Urinary bladder (tissue), 4 donors: ENCODE results near the gene RASL11B. TPM values are rescaled to one million over a fixed set of nuclear protein-coding genes. Genes with fewer than 3 reads are reported as not detected.

ENCODE experiments used
- DNase-seq: peaks from one replicate; pipeline ENCODE4 v3.0.0-alpha.2; 2015; ENCODE audit errors: extremely low spot score
- H3K27ac ChIP-seq: one replicate; pipeline ENCODE4 v1.5.1; 2013; ENCODE audit warnings: low read depth, mild to moderate bottlenecking, moderate library complexity
- H3K36me3 ChIP-seq: one replicate; pipeline ENCODE4 v1.6.1; 2013; ENCODE audit warnings: mild to moderate bottlenecking, moderate library complexity; ENCODE audit not compliant: insufficient read depth
- H3K4me1 ChIP-seq: one replicate; pipeline ENCODE4 v1.6.1; 2013; ENCODE audit warnings: mild to moderate bottlenecking, moderate library complexity; ENCODE audit not compliant: insufficient read depth
- H3K4me3 ChIP-seq: one replicate; pipeline ENCODE4 v1.5.1; 2013; ENCODE audit warnings: low read depth, low read length
- WGBS: extraction: QIAGEN DNeasy Blood & Tissue Kit; methylation state at CpG from one replicate; pipeline ENCODE4 v1.1.7; 2013; 5-methylcytosine and 5-hydroxymethylcytosine counted together
- polyA plus RNA-seq: library from polyadenylated mRNA; stranded (reverse); fragments of 200-250 nt; gene quantifications from one replicate; pipeline ENCODE4 v1.2.3, GENCODE V29; 2013
- total RNA-seq: library from RNA; depleted of rRNA; stranded (reverse); fragments of >200 nt; gene quantifications from one replicate; pipeline ENCODE4 v1.2.3, GENCODE V29; 2014
- donor health status: healthy with polysubstance abuse.
- donor health status: healthy.

RASL11B gene
- total and polyA plus RNA-seq, 2 donors: 3.9 to 8.7 TPM

DNA sequence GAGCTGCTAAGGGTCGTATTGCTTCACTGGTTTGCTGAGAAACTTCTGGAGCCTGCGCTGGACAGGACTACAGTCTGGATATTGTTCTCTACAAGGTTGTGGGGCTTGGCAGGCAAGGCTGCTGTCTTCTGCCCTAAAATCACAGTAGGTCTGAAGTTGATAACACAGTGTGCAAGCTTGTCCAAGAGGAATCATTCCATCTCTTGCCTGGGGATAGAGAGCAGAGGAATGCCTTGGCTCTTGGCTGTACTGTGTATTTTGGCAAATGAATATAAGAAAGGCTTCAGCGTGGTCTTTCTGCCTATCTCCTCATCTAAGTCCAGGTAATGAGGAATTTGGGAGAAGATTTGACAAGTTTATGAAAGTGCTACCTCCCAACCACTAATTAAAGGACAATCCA lies 9.4 kb upstream of the RASL11B start:
- H3K36me3 ChIP-seq: no peaks in the 10 kb centered on the region
- H3K27ac ChIP-seq: no peak overlapping the region
- no peak for DNase-seq
- H3K4me1 ChIP-seq: no peaks in the 10 kb centered on the region
- 52% methylated on average over 3 of the region's 3 CpGs for WGBS
- no peak overlapping the region for H3K4me3 ChIP-seq

DNA sequence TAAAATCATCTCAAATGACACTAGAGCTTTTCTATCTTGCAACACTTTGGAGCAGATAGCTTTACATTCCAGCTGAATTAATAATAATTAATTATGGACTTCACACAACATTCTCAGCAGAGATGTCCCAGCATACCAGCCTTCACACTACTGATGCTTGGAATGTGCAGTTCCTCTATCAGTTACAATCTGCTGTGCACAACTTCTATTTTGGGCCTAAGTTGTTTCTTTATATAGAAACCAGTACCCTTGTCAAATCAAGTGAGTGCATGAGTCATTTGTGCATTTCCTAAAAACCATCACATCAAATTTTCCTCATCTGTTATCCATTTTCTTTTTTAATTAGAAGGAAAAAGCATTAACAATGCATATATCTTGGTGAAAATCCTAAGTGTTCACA lies 8.8 kb upstream of the RASL11B start:
- H3K4me1 ChIP-seq: no peaks in the 10 kb centered on the region
- H3K36me3 ChIP-seq: no peaks in the 10 kb centered on the region
- DNase-seq: no peak
- no peak overlapping the region for H3K4me3 ChIP-seq
- H3K27ac ChIP-seq: no peak overlapping the region

DNA sequence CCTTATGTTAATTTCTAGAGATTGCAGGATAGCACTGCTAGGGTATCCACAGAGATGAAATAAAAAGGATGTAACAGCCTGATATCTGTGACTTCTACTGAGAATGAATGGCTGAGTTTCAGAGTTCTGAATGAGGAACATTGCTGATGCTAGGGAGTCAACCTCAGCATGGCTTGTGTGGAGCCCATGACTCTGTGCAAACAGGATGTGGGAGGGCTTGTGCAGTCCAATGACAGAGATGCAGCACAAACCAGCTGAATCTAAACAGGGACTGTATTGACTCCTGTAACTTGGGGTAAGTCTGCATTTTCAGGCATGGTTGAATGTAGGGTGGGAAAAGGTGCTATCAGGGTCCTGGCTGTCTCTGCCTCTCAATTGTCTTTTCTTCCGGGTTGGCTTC lies 5.3 kb upstream of the RASL11B start:
- DNase-seq: no peak
- WGBS: 98% methylated on average over 1 of the region's 1 CpG
- Histone ChIP-seq H3K4me1 (no peaks in the 10 kb centered on the region), H3K36me3 (no peaks in the 10 kb centered on the region), H3K4me3 (no peak overlapping the region), H3K27ac (no peak overlapping the region)

DNA sequence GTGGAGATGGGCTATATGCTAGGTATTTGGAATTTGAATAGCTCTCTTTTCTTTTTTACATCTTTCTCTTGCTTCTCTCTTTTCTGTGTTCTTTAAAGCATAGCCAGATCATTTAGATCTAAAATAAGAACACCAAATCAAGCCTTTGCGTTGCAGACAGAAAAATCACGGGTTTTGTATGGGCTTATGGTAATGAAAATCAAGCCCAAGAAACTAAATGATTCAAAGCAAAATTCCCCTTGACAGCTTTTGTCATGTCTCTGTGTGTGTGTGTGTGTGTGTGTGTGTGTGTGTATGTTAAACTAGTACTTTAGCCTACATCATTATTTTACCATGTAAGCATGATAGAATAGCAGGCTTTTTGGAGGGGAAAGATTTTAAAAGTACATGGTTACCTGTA lies 1.8 kb upstream of the RASL11B start:
- WGBS: 91% methylated on average over 2 of the region's 2 CpGs
- no peaks in the 10 kb centered on the region for H3K36me3 ChIP-seq
- no peaks in the 10 kb centered on the region for H3K4me1 ChIP-seq
- no peak for DNase-seq
- no peak overlapping the region for H3K4me3 ChIP-seq
- no peak overlapping the region for H3K27ac ChIP-seq

DNA sequence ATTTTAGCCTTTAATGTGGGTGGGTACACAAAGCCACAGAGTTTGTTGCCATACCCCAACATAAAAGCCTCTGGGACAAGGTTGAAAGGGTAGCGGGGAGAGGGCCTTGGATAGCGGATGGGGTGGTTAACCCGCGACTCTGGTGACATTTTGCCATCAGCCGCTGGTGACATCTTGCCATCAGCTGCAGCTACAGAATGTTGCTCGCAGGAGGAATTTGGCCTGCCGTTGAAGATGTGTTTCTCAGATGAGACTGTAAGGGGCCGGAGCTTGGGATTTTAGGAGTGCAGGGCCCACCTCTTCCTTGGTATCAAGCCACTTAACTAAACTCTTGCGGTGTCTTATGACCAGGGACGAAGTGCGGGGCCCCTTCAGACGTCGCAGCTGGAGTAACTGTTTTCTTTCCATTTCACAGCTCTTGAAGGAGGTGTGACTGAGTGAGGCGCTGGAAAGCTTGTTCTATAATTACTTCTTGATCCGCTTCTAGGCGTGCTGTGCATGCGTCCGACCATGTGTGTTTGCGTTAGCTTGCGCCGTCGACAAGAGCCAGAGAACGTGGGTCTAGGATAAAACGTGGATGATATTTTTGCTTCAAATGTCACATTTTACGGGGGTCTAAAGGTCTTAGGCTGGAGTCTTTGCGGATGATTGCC lies 820 bp upstream of the RASL11B start:
- no peak for DNase-seq
- no peaks in the 10 kb centered on the region for H3K36me3 ChIP-seq
- 44% methylated on average over 26 of the region's 26 CpGs for WGBS
- H3K4me1 ChIP-seq: no peaks in the 10 kb centered on the region
- no peak overlapping the region for H3K27ac ChIP-seq
- H3K4me3 ChIP-seq: peak overlapping the region; percentile 76

DNA sequence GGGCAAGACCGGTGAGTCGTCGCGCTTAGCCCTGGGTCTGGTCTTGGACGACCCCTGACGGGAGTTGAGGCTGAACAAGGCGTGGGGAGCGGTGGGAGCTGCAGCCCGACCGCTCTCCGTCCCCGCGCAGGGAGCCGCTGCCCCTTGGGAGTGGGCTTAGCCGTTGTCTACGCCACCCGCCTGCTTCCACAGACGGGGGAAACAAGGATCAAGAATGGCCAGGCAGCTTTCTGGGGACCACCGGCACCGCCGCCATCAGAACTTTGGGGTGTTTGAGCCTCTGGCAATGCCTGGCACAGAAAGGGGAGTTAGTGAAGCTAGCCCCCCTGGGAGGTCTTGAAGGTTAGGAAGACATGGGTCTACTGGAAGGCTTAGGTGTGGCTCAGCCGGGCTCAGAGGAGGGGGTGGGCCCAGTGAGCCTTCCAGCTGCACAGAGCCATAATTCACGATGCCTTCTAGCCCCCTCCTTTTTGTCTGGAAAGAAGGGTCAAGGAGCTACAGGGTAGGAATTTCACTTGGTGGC lies 583 bp downstream of the RASL11B start:
- H3K36me3 ChIP-seq: no peaks in the 10 kb centered on the region
- DNase-seq: no peak
- no peaks in the 10 kb centered on the region for H3K4me1 ChIP-seq
- peak overlapping the region; percentile 76 for H3K4me3 ChIP-seq
- 6% methylated on average over 23 of the region's 23 CpGs for WGBS
- no peak overlapping the region for H3K27ac ChIP-seq

DNA sequence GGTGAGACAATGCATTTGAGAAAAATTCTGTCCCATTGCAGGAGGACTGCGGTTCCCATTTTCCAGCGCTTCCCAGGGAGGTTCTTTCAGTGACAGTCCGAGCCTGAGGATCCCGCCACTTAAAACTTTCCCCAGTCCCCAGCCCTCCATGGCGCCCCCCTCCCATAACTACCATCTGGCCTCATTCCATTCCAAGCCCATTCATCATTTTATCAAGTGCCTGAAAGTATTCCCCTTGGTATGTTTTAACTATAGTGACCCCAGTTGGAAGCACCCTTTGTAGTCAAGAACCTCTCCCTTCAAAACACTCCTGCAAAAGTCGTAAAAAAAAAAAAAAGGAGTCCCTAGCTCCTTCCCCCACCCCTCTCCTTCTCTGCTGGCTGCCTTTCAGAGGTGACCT lies 1.2 kb downstream of the RASL11B start:
- Histone ChIP-seq H3K4me1 (no peaks in the 10 kb centered on the region), H3K4me3 (no peak overlapping the region), H3K27ac (no peak overlapping the region), H3K36me3 (no peaks in the 10 kb centered on the region)
- WGBS: 57% methylated on average over 6 of the region's 6 CpGs
- DNase-seq: no peak

DNA sequence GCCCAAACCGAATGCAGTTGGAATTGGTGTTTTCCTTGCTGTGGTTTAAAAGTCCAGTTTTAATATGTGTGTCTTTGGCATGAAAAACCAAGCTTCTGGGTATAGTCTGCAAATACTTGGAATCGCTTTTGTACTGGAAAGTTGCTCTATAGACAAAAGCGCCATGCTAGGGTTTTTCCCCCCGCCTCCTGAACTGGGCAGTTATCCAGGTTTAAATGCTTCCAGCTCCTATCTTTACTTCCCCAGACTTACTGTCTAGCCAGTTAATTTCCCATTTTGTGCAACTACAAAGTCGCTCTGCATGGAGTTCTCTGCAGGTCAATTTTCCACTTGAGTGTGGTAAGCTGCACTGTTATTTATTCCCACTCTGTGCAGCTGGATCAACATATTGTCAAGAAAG lies 2.7 kb downstream of the RASL11B start:
- H3K4me3 ChIP-seq: no peak overlapping the region
- no peaks in the 10 kb centered on the region for H3K36me3 ChIP-seq
- H3K4me1 ChIP-seq: no peaks in the 10 kb centered on the region
- 20% methylated on average over 5 of the region's 5 CpGs for WGBS
- DNase-seq: peak; percentile 69
- H3K27ac ChIP-seq: no peak overlapping the region

DNA sequence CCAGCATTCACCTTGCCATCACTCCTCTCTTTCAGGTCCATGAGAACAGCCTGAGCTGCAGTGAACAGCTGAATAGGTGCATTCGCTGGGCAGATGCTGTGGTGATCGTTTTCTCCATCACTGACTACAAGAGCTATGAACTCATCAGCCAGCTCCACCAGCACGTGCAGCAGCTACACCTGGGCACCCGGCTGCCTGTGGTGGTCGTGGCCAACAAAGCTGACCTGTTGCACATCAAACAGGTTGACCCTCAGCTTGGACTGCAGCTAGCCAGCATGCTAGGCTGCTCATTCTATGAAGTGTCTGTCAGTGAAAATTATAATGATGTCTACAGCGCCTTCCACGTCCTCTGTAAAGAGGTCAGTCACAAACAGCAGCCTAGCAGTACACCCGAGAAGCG lies 3.2 kb downstream of the RASL11B start:
- H3K4me1 ChIP-seq: no peaks in the 10 kb centered on the region
- no peaks in the 10 kb centered on the region for H3K36me3 ChIP-seq
- no peak overlapping the region for H3K27ac ChIP-seq
- no peak for DNase-seq
- H3K4me3 ChIP-seq: no peak overlapping the region
- WGBS: 79% methylated on average over 9 of the region's 9 CpGs

DNA sequence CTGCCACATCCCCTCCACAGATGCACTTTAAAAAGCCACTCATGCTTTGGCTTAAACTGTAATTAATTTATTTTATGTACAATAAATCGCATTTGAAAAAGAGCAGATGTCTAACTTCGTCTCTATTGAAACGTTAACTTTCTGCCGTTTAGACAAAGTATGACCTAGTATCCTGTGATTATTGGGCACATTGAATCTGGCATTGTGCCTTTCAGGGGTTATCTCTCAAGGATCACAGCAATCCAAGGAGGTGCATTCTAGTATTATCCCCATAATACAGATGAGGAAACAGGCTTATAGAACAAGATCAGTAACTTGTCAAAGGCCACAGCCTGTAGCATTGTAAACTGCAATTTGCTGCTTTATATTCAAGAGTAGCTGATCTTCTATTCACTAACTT lies 4.6 kb downstream of the RASL11B start:
- 68% methylated on average over 4 of the region's 4 CpGs for WGBS
- Histone ChIP-seq H3K27ac (no peak overlapping the region), H3K4me1 (no peaks in the 10 kb centered on the region)

DNA sequence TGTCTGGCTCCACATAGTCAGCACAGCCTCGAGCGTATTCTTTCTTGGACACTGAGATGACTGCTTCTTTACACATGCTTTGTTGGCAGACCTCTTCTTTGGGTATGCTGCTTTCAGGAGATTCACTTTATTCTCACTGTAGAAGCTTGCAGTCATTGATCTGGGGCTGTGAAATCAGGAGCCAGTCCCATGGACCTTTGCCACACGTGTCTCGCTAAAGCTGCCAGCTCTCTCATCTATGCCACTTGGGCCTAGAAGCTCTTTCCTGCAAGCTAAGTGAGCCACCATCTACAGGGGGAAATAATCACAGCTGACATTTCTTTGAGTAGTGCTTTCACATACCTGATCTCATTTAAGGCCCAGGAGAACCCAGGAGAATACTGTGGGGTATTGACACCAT lies 5.0 kb downstream of the RASL11B start:
- 89% methylated on average over 4 of the region's 4 CpGs for WGBS
- Histone ChIP-seq H3K36me3 (no peaks in the 10 kb centered on the region), H3K4me3 (no peak overlapping the region), H3K4me1 (no peaks in the 10 kb centered on the region), H3K27ac (no peak overlapping the region)
- no peak for DNase-seq

More for the DNA sequence above, 4.6 kb downstream of the RASL11B start:
- DNase-seq: no peak
- Histone ChIP-seq H3K36me3 (no peaks in the 10 kb centered on the region), H3K4me3 (no peak overlapping the region)

DNA sequence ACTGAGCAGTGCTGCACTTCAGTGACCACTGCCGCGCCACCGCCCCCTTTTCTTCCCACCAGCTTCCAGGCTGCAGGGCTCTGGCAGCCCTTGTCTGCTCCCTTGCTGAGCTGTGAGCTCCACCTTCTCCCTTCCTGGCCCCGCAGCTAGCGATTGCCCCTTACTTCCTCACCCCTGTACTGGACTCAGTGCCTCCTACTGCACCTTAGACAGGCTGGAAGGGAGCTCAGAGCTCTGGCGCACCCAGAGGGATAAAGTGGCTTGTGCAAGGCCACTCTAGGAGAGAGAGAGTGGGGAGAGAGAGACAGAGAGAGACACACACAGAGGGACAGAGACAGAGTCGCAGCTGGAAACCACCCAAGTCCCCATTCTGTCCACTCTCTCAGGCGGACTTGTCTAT lies 6.0 kb downstream of the RASL11B start:
- H3K4me1 ChIP-seq: no peaks in the 10 kb centered on the region
- H3K36me3 ChIP-seq: no peaks in the 10 kb centered on the region
- H3K27ac ChIP-seq: peak overlapping the region; percentile 53
- no peak overlapping the region for H3K4me3 ChIP-seq
- 59% methylated on average over 8 of the region's 8 CpGs for WGBS
- DNase-seq: no peak

DNA sequence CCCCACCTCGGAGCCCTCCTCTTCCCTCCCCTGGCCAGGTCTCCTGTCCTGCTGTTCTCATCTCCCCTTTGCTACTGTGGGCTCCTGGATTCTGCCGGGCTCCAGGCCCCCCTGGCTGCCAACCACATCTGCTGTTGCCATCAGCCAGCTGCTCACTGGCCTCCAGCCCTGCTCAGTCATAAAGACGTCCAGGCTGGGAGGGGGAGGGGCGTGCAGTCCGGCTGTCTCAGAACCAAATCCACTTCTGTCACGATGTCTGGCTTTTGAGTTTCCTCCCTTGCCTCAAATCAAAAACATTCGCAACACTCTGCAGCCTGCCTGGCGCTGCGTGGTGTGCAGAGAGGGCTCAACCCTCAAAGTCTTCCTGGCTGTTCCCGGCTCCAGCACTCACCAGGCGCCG lies 7.1 kb downstream of the RASL11B start:
- no peak overlapping the region for H3K27ac ChIP-seq

DNA sequence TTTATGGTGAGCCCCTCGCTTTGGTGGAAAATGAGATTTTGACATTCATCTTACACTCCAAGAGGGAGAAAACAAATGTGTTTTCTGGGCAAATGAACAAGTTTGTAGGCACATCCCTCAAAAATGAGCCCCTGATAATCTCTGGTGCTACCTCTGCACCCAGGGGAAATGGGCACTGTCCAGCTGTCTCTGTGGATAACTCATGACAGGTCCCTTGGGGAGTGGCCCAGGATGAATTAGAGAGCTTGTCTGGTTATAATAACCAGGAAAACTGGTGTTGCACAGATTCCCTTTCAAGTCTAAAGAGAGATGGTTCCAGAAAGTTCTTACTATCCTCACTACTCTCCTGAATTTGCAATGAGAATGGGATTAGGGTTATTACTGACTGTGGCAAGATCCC lies 7.5 kb downstream of the RASL11B start:
- no peaks in the 10 kb centered on the region for H3K36me3 ChIP-seq
- no peak overlapping the region for H3K4me3 ChIP-seq
- H3K4me1 ChIP-seq: no peaks in the 10 kb centered on the region
- 54% methylated on average over 1 of the region's 1 CpG for WGBS
- H3K27ac ChIP-seq: no peak overlapping the region
- DNase-seq: no peak

More for the DNA sequence above, 7.1 kb downstream of the RASL11B start:
- no peak for DNase-seq
- Histone ChIP-seq H3K36me3 (no peaks in the 10 kb centered on the region), H3K4me3 (no peak overlapping the region), H3K4me1 (no peaks in the 10 kb centered on the region)
- WGBS: 28% methylated on average over 12 of the region's 12 CpGs

DNA sequence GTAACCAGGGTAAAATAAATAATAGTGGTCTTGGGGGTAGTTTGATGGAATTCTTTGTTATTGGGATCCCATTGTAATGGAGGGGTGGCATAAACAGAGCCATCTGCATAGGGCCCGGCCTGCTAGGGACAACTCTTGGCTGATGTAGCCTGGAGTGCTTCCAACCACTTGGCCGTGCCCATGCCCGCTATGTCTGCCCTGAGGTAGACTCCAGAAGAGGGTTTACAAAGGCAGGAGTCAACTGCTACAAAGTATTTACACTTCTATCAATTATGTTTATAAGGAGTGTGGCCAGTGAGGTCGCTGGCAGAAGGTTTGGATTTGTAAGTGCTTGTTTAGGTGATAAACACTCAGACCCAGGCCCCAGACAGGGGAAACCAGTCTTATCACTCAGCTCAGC lies 8.1 kb downstream of the RASL11B start:
- DNase-seq: no peak
- H3K4me1 ChIP-seq: no peaks in the 10 kb centered on the region
- H3K27ac ChIP-seq: no peak overlapping the region
- 84% methylated on average over 4 of the region's 4 CpGs for WGBS
- no peak overlapping the region for H3K4me3 ChIP-seq
- H3K36me3 ChIP-seq: no peaks in the 10 kb centered on the region
